ENCODE results near the gene ATP8B1. TPM values are rescaled to one million over a fixed set of nuclear protein-coding genes. Genes with fewer than 3 reads are reported as not detected.
"Not testable (repeated sequence)": the region's sequence is repeated elsewhere in the genome, so short reads cannot be mapped to it uniquely, and the experiment has no call there.

Gene ATP8B1
- polyA plus RNA-seq, 2 of the 4 experiments (the other 2 are of a cell fraction): 7.1 to 23.4 TPM

DNA sequence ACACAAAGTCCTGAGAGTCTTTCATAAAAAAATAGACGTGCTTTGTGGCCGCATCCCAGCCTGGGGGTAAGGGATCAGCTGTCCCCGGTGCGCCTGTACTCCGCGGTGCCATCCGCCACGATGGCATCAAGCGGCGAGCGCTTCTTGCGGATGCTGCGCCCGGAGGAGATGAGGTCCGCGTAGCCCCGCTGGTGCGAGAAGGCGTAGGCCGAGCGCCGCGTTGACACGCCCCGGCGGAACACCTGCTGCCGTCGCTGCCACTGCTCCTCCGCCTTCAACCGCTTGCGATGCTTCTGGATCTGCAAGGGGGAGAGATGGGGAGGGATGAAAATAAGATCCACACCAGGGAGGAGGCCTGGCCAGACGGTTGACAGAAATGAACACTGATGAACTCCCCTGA is 154.7 kb downstream of the ATP8B1 start:
- POLR2A ChIA-PET: no interaction called here
- WGBS (ENCODE audit: missing lambda C conversion rate): 95% methylated on average over 26 of the region's 32 CpGs
- H3K27ac ChIP-seq: no peak overlapping the region
- TF ChIP-seq ZNF302 (CRISPR knock-in tag; IDR thresholded peaks at IDR 0.05) (no peak), SMC3 (IDR thresholded peaks at IDR 0.05) (no peak)
- no peak overlapping the region for H3K4me2 ChIP-seq
- CTCF ChIA-PET: no interaction called here
- no peaks in the 10 kb centered on the region for H3K9me3 ChIP-seq
- DNase-seq (ENCODE audit: low read depth in 1 of 2, low spot score in 1 of 2) (no peak), ATAC-seq (no peak), FAIRE-seq (no peak)
- H3K4me3 ChIP-seq: no peak overlapping the region
- peaks cover 17% of the 10 kb centered on the region for H3K4me1 ChIP-seq

- ChIA-PET CTCF (interaction anchor here (0.7 to 2.6 kb wide), 5 partner anchors 14 to 491 kb away, joined by 3 to 10 read pairs (median 5); no protein-coding TSS in a partner anchor), POLR2A (no interaction called here)
Observed at GRCh38 chr18:57644540-57644939, 158.6 kb downstream of the ATP8B1 start.

GRCh38 chr18:57643726-57644125 is 159.4 kb downstream of the ATP8B1 start:
- POLR2A ChIA-PET, FAIRE-seq: not testable (repeated sequence)
- 94% methylated on average over 17 of the region's 25 CpGs for WGBS (ENCODE audit: missing lambda C conversion rate)

More at GRCh38 chr18:57644540-57644939, 158.6 kb downstream of the ATP8B1 start:
- Histone ChIP-seq H3K27ac (peak overlapping the region in 1 of 2 experiments; percentile 60; a peak in 2 of 6 replicates), H3K9me3 (no peaks in the 10 kb centered on the region), H3K4me2 (no peak overlapping the region), H3K4me3 (no peak overlapping the region), H3K4me1 (peaks cover 4% of the 10 kb centered on the region)
- no peak for TF ChIP-seq HOXB13 (CRISPR knock-in tag; IDR thresholded peaks at IDR 0.05; ENCODE audit: low read depth)
- TF ChIP-seq TP53 (CRISPR knock-in tag; IDR thresholded peaks at IDR 0.05): no peak
- no peak for TF ChIP-seq KDM1A (IDR thresholded peaks at IDR 0.05; ENCODE audit: low read depth)
- TF ChIP-seq RAD21 (conservative IDR thresholded peaks at IDR 0.05 in 1 of 2, IDR thresholded peaks at IDR 0.05 in 1 of 2): peak; percentile 46
- peak; percentile 22; the same call in 1 of the 3 replicates for TF ChIP-seq SMC3 (IDR thresholded peaks at IDR 0.05)
- no peak for TF ChIP-seq EHF (CRISPR knock-in tag; IDR thresholded peaks at IDR 0.05)
- TF ChIP-seq, protein P1, sequence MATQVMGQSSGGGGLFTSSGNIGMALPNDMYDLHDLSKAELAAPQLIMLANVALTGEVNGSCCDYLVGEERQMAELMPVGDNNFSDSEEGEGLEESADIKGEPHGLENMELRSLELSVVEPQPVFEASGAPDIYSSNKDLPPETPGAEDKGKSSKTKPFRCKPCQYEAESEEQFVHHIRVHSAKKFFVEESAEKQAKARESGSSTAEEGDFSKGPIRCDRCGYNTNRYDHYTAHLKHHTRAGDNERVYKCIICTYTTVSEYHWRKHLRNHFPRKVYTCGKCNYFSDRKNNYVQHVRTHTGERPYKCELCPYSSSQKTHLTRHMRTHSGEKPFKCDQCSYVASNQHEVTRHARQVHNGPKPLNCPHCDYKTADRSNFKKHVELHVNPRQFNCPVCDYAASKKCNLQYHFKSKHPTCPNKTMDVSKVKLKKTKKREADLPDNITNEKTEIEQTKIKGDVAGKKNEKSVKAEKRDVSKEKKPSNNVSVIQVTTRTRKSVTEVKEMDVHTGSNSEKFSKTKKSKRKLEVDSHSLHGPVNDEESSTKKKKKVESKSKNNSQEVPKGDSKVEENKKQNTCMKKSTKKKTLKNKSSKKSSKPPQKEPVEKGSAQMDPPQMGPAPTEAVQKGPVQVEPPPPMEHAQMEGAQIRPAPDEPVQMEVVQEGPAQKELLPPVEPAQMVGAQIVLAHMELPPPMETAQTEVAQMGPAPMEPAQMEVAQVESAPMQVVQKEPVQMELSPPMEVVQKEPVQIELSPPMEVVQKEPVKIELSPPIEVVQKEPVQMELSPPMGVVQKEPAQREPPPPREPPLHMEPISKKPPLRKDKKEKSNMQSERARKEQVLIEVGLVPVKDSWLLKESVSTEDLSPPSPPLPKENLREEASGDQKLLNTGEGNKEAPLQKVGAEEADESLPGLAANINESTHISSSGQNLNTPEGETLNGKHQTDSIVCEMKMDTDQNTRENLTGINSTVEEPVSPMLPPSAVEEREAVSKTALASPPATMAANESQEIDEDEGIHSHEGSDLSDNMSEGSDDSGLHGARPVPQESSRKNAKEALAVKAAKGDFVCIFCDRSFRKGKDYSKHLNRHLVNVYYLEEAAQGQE (IDR thresholded peaks at IDR 0.05): no peak
- no peak for TF ChIP-seq NFE2L2 (conservative IDR thresholded peaks at IDR 0.05; ENCODE audit: low read length)
- no peak for TF ChIP-seq HDAC2 (IDR thresholded peaks at IDR 0.05)
- no peak for TF ChIP-seq HMGXB4 (CRISPR knock-in tag; IDR thresholded peaks at IDR 0.05; ENCODE audit: borderline replicate concordance)
- peak; percentile 40; the same call in 2 of the 3 replicates for TF ChIP-seq CTCF (IDR thresholded peaks at IDR 0.05)
- no peak for TF ChIP-seq EHMT2 (IDR thresholded peaks at IDR 0.05; ENCODE audit: low read depth)
- no peak for TF ChIP-seq POLR2A (IDR thresholded peaks at IDR 0.05; ENCODE audit: low read length)
- no peak for TF ChIP-seq TFCP2L1 (CRISPR knock-in tag; IDR thresholded peaks at IDR 0.05)
- no peak for TF ChIP-seq POLR2AphosphoS2 (conservative IDR thresholded peaks at IDR 0.05; ENCODE audit: low read length)
- no peak for TF ChIP-seq NPAS2 (CRISPR knock-in tag; IDR thresholded peaks at IDR 0.05; ENCODE audit: borderline replicate concordance)
- no peak for TF ChIP-seq CHD2 (IDR thresholded peaks at IDR 0.05; ENCODE audit: low read length, partially characterized antibody)
- no peak for TF ChIP-seq RCOR1 (IDR thresholded peaks at IDR 0.05; ENCODE audit: low read depth, low read length)
- no peak for TF ChIP-seq SREBF2 (IDR thresholded peaks at IDR 0.05)
- TF ChIP-seq, protein P2, sequence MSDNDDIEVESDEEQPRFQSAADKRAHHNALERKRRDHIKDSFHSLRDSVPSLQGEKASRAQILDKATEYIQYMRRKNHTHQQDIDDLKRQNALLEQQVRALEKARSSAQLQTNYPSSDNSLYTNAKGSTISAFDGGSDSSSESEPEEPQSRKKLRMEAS (IDR thresholded peaks at IDR 0.05): no peak
- TF ChIP-seq, protein P3, sequence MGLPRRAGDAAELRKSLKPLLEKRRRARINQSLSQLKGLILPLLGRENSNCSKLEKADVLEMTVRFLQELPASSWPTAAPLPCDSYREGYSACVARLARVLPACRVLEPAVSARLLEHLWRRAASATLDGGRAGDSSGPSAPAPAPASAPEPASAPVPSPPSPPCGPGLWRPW (IDR thresholded peaks at IDR 0.05): no peak
- TF ChIP-seq JUNB (IDR thresholded peaks at IDR 0.05): no peak
- ATAC-seq (peak; percentile 56 to 74; a peak in 4 of 6 replicates), FAIRE-seq (no peak), DNase-seq (ENCODE audit: low read depth in 1 of 2, low spot score in 1 of 2) (peak in 1 of 2 experiments; percentile 25)

DNA sequence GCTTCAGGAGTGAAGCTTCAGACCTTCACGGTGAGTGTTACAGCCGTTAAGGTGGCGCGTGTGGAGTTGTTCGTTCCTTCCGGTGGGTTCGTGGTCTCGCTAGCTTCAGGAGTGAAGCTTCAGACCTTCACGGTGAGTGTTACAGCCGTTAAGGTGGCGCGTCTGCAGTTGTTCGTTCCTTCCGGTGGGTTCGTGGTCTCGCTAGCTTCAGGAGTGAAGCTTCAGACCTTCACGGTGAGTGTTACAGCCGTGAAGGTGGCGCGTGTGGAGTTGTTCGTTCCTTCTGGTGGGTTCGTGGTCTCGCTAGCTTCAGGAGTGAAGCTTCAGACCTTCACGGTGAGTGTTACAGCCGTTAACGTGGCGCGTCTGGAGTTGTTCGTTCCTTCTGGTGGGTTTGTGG is 160.7 kb downstream of the ATP8B1 start:
- H3K4me1 ChIP-seq; FAIRE-seq; POLR2A ChIA-PET; H3K4me3 ChIP-seq; H3K4me2 ChIP-seq; H3K9me3 ChIP-seq; H3K27ac ChIP-seq; ATAC-seq; DNase-seq (ENCODE audit: low read depth in 1 of 2, low spot score in 1 of 2): not testable (repeated sequence)
- CTCF ChIA-PET: interaction anchor here (2.6 kb wide), 1 partner anchor 12 kb away, joined by 10 read pairs; no protein-coding TSS in a partner anchor
- 99% methylated on average over 12 of the region's 29 CpGs for WGBS (ENCODE audit: missing lambda C conversion rate)

More at GRCh38 chr18:57643726-57644125, 159.4 kb downstream of the ATP8B1 start:
- not testable (repeated sequence) for ATAC-seq; H3K4me2 ChIP-seq; H3K4me3 ChIP-seq; H3K9me3 ChIP-seq; DNase-seq (ENCODE audit: low read depth in 1 of 2, low spot score in 1 of 2); H3K4me1 ChIP-seq; H3K27ac ChIP-seq
- CTCF ChIA-PET: interaction anchor here (0.7 to 2.6 kb wide), 5 partner anchors 13 to 492 kb away, joined by 3 to 10 read pairs (median 5); no protein-coding TSS in a partner anchor

Measured in A549 (cell line).